GM15510 (cell line): ENCODE measurements around the gene IL10RA.

Experiments
- POLR2A ChIP-seq: IDR thresholded peaks from 3 replicates; pipeline ENCODE4 v1.6.1; 2011; ENCODE audit warnings: borderline replicate concordance; ENCODE audit not compliant: insufficient read length; ENCODE audit errors: extremely low read depth

IL10RA gene

DNA sequence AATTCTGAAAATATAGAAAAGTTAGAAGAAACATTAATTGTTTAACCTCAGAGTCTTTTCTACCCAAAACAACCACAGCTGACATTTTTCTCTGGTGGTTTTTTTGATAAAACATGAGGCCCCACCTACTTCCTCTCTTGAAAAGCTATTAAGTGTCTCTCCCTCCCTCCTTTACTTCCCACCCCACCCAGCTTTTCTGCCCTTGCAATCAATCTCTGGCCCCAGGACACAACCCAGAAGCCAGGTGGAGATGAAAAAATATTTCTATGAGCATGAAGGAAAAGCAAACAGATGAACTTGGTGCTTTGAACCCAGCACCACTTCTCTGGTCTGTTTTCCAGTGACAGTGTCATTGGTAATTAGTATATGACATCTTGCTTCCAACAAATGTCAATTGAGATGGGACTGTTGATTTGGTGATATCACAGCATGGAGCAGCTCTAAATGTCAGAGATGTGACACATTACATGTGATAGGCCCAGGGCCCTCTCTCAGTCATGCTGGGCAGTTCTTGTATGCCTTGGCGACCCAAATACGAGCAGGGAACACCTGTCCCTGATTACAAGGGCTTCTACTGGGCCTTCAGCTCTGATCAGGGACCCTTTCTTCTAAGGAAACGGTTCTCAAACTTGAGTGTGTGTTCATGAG, 33.0 kb upstream of the IL10RA start:
- TF ChIP-seq POLR2A: no peak

DNA sequence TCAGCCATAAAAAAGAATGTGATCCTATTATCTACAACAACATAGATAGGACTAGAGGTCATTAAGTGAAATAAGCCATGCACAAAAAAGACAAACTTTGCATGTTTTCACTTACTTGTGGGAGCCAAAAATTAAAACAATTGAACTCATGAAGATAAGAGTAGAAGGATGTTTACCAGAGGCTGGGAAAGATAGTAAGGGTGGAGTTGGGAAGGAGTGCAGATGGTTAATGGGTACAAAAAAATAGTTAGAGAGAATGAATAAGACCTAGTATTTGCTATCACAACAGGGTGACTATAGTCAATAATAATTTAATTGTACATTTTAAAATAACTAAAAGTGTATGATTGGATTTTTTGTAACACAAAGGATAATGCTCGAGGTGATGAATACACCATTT, 27.2 kb upstream of the IL10RA start:
- TF ChIP-seq POLR2A: no peak

DNA sequence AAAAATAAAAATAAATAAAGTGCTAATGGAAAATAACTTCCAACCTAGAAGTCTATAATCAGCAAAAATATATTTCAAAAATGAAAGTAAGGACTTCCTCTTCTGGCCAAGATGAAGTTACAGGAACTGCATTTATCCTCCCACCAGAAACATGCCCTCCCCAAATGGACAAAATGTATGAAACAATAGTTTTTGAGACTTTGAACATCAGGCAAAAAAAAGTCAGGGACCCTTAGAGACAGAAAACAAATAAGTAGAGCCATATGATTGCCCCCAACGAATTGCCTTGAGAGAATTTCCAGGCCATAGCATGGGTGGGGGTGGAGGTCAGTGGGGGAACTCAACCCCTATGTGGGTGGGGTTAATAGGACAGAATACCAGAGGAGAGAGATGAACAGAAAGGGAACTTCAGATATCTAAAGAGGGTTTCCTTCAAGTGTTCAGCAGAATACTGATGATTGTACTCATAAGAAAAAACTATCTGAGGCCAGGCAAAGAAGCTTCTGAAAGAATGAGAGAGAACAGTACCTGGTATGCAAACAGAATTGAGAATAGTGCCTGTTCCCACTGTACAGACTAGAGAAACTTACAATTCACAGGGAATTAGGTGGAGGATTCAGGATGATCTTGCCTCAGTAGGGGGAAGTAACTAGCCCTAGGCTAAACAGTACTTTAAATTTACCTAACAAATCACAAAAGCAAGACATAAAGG, 26.6 kb upstream of the IL10RA start:
- no peak for TF ChIP-seq POLR2A

- TF ChIP-seq POLR2A: no peak
Measured at GRCh38 chr11:117960406-117960805, 25.8 kb upstream of the IL10RA start.

- no peak for TF ChIP-seq POLR2A
Measured at GRCh38 chr11:117961896-117962295, 24.3 kb upstream of the IL10RA start.

DNA sequence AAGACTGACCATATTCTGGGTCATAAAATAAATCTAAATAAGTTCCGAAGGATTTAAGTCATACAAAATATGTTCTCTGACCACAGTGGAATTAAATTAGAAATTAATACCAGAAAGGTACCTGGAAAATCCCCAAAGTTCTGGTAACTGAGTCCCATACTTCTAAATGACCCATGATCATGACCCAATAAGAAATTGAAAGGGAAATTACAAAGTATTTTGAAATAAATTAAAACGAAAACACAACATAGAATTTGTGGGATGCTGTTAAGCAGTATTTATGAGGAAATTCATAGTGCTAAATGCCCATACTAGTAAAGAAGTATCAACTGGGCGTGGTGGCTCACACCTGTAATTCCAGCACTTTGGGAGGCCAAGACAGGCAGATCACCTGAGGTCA, 23.4 kb upstream of the IL10RA start:
- no peak for TF ChIP-seq POLR2A

GRCh38 chr11:117966908-117967307, 19.3 kb upstream of the IL10RA start:
- TF ChIP-seq POLR2A: no peak

DNA sequence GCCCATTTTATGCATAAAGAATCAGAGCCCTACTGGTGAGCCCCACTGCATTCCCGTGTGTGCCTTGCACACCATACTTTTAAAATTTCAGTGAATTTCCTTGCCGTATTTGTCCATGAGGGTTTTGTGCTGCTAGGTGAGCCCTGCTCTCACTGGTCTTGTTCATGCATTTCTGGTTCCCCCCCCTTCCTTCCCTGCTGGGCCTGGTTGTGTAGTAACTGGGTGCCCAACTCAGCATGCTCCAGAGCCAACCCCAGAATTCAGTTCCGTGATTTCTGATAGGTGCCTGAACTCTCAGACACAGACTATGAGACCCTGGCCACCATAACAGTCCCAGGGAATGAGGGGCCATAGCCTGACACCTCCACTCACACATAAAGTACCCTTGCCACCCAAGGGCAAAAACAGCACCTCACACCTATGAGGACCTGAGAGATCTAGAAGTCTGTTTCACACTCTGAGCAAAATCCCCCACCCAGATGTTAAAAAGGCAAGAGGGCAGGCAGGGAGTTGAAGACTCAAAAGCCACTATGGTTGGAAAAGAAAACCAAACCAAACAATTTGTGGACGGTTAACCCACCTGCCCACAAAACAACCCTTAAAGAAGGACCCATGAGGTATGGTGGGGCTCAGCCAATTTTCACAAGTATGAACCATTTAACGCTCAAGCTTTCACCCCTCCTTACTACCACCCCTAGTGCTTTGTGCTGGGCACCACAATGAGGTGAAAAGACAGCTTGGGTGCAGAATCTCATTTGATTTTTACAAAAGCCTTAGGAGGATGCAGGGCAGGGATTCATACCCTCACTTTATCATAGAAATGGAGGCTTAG, 16.8 kb upstream of the IL10RA start:
- TF ChIP-seq POLR2A: no peak

DNA sequence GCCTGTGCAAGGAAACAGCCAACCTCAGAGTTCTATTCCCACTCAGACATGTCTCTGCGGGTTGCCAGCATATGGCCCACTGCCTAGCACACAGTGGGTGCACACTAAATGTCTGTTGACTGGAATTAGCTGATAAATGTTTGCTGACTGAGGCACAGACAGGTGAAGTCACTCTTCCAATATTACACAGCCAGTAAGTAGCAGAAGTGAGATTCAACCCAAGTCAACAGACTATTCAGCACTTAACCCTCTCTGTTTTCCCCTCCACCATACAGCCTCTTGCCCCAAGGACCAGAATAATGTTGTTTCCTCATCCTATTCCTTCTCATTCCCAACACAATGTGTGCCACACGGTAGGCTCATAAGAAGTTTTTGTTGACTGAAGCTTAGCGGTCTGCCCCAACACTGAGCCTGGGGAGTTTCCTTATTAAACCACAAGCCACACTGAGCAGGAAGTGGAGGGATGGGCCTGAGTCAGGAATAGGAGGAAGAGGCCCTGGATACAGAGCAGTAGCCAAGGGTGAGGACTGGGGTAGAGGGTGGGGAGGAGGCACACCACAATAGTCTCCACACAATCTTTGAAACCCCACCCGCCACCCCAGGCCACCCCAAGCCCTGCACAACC, 15.7 kb upstream of the IL10RA start:
- no peak for TF ChIP-seq POLR2A

DNA sequence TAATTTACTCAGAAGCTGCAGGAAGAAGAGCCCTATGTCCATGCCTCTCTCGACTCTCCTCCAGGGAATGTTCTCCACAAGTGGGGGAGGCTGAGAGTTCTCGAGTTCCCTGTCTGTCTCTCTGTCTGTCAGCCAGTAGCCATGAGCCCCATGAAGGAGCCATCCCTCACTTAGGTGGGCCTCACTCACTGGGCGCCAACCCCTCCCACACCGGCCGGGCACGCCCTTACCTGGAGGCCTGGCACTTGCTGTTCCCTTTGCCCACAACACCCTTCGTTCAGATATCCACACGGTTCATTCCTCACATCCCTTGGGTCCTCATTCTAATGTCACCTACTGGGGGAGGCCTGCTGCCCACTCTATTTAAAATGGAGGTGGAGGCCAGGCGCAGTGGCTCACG, 14.2 kb upstream of the IL10RA start:
- no peak for TF ChIP-seq POLR2A

DNA sequence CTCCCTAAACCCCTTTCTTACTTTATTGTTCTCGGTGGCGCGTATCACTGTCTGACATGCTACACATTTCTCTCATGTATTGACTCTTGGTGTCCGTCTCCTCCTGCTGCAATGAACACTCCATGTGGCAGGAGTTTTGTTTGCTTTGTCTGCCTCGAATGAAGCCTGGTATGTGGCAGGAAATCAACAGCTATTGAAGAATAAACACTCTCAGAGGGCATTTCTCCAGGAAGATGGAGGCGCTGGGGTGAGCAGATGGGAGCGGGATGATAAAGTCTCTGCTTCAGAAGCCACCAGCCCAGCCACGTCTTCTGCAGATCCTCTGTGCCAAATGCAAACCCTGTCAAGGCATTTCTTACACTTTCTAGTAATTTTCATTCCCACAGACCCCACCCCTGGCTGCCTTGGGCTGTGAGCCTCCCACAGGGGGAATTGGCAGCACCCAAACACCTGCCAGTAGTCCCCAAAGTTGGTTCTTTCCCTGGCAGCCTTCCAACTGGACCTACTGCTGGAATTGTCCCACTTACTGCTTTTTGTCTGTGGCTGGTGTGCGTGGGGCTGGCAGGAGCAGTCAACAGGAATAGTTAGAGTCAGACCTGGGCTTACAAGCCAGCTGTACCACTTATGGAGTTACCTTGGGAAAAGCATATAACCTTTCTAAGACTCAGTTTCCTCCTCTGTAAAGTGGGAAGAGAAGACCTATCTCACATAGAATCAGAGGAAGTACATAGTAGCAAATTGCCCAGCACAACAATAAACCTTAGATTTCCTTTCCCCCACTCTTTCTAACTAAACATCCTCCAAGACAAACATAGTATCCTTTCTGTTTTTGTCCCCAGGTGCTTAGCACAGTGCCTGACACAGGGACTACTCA, 13.3 kb upstream of the IL10RA start:
- TF ChIP-seq POLR2A: no peak

GRCh38 chr11:117973503-117973860, 12.7 kb upstream of the IL10RA start:
- TF ChIP-seq POLR2A: no peak

GRCh38 chr11:117976445-117976844, 9.7 kb upstream of the IL10RA start:
- no peak for TF ChIP-seq POLR2A

GRCh38 chr11:117977029-117977428, 9.2 kb upstream of the IL10RA start:
- no peak for TF ChIP-seq POLR2A
